NCI-H1092 treated with DMSO at 0.1 percent for 48 hours (cell line): ENCODE results near the gene GPR158.
"Not testable (repeated sequence)": the region's sequence is repeated elsewhere in the genome, so short reads cannot be mapped to it uniquely, and the experiment has no call there.

ENCODE experiments used
- DNase-seq: peaks from one replicate; lab custom pipeline; 2025; lab: John Stamatoyannopoulos, UW

Gene GPR158, protein sequence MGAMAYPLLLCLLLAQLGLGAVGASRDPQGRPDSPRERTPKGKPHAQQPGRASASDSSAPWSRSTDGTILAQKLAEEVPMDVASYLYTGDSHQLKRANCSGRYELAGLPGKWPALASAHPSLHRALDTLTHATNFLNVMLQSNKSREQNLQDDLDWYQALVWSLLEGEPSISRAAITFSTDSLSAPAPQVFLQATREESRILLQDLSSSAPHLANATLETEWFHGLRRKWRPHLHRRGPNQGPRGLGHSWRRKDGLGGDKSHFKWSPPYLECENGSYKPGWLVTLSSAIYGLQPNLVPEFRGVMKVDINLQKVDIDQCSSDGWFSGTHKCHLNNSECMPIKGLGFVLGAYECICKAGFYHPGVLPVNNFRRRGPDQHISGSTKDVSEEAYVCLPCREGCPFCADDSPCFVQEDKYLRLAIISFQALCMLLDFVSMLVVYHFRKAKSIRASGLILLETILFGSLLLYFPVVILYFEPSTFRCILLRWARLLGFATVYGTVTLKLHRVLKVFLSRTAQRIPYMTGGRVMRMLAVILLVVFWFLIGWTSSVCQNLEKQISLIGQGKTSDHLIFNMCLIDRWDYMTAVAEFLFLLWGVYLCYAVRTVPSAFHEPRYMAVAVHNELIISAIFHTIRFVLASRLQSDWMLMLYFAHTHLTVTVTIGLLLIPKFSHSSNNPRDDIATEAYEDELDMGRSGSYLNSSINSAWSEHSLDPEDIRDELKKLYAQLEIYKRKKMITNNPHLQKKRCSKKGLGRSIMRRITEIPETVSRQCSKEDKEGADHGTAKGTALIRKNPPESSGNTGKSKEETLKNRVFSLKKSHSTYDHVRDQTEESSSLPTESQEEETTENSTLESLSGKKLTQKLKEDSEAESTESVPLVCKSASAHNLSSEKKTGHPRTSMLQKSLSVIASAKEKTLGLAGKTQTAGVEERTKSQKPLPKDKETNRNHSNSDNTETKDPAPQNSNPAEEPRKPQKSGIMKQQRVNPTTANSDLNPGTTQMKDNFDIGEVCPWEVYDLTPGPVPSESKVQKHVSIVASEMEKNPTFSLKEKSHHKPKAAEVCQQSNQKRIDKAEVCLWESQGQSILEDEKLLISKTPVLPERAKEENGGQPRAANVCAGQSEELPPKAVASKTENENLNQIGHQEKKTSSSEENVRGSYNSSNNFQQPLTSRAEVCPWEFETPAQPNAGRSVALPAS (N-terminal part only)

DNA sequence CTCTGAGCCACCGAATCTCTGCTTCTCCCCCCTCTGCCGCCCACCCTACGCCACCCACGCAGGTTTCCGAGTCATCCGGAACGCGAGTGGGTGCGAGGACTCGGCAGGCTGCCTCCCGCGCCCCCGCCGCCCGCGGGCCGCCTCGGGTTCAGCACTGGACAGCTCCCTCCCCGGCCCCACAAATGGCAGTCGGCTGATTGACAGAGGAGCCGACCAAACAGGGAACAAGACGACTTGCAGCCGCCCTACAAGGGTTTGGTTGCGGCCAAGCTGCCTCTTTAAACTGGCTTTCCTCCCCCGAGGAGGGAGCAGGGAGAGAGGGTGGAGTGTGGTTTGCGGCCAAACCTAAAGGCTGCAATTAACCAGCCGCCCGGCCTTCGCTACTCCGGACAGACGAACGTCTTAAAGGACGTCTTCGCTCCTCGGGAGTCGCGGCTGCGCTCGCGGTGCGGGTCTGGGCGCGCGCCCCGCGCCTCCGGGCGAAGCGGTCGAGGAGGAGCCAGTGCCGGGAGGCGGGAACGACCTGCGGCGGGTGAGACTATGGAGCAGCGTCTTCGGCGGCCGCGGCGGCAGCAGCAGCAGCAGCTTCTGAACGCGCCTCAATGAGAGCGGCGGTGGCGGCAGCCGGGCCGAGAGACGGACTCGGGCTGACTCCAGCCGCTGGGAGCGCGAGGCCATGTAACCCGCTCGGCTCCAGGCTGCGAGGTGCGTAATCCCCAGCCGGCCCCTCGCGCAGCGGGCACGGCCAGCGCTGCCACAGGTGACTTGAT lies at the start of gene GPR158:
Gene GPR158 (plus strand): TSS at position 541 of the 770 bp plus-strand sequence. CDS start 420 bp downstream, outside the sequence.
- DNase-seq = peak; percentile 76

DNA sequence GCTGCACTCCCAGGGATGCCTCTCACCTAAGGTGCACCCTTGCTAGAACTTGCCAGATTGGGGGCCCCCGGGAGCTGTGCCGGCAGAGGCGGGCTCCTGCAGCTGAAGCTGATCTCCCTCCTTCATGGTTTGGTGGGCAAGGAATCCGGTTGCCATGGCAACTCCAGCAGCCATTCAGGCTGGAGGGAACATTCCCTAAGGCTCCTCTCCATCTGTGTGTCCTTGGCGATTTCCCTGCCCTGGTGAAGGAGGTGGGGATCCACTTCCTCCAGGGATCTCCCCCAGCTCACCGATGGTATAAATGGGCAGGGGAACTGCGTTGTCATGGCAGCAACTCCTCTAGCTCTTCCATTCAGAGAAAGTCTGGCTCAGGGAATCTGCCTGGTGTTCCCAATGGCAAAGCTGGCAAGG lies 49.6 kb upstream of the GPR158 start:
- peak; percentile 19 for DNase-seq

DNA sequence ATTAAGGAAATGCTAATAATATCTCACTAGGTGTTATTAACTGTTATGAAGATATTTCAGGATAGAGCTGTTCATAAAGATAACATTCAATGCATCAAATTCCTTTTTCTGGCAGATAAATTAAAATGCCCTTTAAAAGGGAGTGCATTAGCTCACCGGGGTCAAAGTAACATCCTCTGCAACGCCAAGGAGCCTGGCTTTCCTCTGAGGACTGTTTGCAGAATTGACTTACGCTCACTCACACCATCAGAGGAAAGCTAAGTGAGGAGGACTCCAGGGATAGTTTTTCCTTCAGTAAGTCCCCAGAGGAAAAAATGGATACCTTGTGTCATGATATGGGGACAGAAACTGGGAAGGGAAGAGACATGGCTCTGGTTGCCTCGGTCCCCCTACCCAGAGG lies 45.2 kb upstream of the GPR158 start:
- no peak for DNase-seq

DNA sequence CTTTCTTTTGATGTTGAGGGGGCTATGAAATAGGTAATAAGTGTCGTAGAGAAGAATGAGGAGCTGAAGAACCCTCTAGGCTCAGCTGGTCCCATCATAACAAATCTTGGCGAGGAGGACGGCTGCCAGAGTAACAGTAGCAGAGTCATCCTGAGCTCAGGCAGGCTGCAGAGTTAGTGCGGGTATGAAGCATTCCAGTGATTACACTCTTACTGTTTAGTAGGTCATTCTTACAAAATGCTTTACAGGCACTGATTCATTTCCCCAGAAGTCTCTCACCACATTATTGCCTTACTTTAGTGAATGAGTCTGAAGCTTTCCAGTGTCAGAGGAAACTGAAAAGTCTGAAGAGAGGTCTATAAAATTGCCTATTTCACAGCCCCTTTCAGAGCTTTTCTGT lies 43.9 kb upstream of the GPR158 start:
- no peak for DNase-seq

DNA sequence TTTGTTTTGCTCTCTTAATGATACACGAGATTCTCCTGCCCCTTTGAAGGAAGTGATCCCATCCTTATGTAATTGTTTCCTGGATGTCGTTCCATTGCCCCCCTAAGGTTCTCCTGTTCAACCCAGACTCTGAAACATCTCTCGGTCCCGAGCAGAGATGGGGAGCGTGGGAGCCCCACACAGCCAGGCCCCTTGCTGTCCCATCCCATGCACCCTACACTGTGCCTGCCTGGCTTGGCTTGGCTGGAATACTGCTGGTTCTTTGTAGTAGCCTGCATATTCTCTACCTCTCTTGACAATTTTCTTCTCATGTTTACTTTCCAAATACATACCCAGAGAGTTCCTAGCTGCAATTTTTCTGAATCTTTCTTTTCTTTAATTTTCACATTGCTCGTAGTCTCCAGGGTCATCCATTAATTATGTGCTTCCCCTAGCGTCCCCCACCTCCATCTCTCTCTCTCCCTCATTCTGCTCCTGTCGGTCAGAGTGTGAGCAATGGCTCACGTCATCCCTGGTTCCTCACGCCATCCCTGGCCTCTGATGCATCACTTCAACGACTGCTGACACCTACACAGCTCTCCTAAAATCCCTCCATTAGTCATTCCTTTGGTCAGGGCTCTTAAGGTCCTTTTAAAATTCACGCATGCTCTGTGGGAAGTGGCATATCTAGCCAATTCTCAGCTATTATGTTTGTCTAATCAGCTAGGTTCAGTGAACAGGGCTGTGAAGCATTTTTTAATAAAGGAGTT lies 32.5 kb upstream of the GPR158 start:
- no peak for DNase-seq

DNA sequence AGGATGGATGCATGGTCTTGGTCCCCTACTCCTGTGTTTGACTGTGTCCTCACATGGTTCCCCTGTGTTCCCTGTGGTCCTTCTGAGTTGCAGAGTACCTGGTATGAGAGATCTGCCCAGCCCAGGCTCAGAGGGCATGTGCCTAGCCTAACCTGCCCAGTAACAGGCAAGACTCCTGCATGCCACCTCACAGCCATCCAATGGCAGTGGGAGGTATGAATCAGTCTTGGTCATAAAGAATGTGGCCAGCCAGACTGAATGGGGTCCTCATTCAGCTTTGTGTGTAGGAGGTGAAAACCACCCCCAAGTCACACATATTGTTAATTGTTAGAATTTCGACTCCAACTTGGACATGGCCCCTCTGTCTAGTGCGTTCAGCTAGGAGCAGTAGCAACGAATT lies 17.2 kb upstream of the GPR158 start:
- DNase-seq = no peak

DNA sequence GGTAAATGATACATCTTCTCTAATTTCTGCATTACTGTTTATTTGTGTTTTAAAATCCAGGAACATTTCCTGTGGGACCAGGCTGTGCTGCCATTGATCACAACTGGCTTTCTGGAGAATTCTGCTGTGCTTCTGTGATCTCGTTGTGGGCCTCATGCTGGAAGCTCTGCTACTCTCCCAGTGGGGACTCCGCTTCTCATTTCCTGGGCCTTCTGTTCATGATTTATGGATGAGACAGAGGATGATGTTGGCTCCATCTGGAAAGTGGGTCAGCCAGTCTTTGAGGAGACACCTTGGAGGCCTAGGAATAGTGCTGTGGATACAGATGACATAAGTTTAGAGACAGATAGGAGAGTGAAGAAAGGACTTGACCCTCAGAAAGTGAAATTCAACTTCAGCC lies 15.2 kb upstream of the GPR158 start:
- no peak for DNase-seq

DNA sequence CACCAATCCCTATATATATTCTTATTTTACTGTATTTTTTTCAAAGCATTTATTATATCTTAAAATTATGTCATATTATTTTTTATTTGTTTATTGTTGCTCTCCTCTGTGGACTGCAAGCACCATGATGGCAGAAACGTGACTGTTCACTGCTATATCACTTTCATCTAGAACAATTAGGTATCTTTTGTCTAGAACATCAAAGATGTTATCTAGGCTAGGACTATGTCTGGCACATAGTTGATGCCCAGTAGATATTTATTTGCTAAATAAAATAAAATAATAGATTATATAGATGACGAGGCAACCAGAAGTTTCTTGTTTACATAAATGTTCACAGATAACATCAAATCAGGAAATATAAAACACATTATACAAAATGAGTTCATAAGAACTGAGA lies 12.4 kb upstream of the GPR158 start:
- DNase-seq = no peak

DNA sequence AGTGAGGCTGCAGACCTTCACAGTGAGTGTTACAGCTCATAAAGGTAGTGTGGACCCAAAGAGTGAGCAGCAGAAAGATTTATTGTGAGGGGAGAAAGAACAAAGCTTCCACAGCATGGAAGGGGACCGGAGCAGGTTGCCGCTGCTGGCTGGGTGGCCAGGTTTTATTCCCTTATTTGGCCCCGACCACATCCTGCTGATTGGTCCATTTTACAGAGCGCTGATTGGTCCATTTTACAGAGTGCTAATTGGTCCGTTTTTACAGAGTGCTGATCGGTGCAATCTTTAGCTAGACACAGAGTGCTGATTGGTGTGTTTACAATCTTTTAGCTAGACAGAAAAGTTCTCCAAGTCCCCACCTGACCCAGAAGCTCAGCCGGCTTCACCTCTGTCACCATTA lies 11.3 kb upstream of the GPR158 start:
- not testable (repeated sequence) for DNase-seq

DNA sequence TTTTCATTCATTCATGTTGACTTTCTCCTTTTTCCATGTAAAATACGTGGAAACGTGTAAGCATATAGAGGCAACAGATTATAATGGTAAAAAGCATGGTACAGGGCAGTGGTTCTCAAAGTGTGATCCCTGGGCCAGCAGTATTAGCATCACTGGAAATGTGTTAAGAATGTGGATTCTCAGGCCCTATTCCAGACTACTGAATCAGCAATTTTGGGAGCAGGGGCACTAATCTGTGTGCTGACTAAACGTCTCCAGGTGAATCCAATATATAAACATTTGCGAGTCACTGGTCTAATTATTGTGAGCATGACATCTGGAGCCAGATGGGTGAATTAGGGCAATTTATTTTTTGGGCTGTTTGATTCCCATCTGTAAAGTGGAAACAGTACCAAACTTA lies 5.1 kb upstream of the GPR158 start:
- no peak for DNase-seq

DNA sequence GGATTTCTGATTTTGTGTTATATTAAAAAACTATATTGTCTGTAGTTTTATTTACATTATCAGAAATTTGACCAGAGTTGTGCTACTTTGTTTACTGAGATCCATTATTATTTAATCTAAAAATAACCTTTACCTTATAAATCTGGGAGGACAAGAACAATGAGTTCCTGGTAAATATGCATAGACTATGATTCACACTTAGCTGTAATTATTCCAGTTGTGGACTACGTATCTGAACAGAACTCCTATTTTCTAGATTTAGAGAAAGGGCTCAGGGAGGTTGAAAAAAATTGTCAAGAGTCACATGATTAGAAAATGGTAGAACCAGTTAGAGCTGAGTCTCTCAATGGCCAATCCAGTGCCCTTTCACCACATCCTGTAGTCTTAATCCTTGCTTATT lies 4.2 kb upstream of the GPR158 start:
- DNase-seq = no peak

DNA sequence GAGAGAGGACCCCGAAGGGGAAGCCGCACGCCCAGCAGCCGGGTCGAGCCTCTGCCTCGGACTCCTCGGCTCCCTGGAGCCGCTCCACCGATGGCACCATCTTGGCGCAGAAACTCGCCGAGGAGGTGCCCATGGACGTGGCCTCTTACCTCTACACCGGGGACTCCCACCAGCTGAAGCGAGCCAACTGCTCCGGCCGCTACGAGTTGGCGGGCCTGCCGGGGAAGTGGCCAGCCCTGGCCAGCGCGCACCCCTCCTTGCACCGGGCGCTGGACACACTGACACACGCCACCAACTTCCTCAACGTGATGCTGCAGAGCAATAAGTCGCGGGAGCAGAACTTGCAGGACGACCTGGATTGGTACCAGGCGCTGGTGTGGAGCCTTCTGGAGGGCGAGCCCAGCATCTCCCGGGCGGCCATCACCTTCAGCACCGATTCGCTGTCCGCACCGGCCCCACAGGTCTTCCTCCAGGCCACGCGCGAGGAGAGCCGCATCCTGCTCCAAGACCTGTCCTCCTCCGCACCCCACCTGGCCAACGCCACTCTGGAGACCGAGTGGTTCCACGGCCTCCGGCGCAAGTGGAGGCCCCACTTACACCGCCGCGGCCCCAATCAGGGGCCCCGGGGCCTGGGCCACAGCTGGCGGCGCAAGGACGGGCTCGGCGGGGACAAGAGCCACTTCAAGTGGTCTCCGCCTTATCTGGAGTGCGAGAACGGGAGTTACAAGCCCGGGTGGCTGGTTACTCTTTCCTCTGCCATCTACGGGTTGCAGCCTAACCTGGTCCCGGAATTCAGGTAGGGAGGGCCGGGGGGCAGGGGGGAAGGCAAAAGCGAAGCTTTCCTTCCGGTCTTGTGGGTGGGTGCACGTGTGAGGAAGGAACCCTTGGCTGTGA lies 973 bp downstream of the GPR158 start:
- peak; percentile 10 for DNase-seq

DNA sequence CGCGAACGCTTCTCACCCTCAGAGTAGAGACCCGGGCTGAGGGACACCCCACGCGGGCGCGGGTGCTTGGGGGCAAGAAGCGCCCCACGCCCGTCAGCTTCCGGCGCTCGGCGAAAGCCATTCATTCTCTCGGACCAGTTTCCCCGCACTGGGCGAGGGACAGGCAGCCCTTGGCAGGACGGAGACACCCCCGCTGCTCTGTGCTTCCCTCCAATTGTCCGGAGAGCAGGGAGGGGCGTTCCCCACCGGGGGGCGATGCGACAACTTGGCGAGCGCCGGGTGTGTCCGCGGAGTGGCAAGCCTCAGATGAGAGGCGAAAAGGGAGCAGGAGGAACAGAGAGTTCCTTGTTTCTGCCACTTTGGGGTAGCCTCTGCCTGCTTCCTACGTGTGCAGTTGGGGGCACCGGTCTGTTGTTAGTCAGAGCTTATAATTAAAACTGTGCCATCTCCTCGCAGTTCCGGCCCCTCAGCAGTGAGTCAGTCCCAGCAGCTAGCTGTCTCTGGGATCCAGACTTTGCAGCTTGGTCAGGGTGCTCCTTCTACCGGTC lies 1.7 kb downstream of the GPR158 start:
- no peak for DNase-seq

DNA sequence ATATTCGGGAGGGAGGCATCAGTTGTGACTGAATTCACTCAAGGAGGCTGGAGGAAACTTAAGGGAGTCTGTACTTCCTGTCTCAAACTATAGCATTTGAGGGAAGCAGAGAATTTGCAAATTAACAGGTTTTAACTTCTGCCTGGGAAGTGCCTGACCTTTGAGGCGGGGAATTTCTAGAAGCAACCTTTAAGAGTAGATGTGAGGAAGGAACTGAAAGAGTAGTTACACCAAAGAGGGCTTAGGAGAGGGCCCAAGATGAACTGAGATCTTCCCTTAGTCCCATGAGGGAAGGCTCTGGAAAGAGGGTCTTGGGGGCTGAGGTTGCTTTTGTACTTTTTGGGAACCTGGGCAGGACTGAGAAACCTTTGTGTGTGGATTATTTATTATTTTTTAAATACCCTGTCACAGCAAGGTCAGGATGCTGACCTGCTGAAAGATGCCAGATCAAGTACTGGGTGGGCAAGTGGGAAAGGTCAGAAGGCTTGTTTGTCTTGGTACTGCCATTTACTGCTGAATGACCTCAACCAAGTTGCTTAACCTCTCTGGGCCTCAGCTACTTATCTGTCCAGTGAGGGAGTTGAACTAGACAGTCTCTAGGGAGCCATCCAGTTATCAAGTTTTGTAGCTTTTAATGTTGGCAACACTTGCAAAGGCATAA lies 2.4 kb downstream of the GPR158 start:
- DNase-seq = no peak

DNA sequence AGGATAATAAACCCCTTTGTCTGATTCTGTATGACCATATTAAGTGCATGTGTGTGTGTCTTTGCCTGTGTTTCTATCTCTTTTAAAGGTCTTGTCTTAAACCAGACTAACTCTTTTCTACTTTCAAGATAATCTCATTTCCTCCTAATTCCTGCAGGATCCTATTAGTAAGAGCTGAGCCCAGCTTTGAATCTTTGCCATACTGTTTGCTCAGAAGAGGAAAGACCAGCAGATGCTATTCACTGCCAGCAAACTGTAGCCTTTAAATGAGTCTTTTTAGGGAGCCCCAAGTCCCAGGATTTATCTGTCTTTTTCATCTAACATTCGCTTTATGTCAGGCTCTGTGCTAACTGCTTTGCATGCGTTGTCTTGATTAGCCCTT lies 2.9 kb downstream of the GPR158 start:
- DNase-seq = no peak

DNA sequence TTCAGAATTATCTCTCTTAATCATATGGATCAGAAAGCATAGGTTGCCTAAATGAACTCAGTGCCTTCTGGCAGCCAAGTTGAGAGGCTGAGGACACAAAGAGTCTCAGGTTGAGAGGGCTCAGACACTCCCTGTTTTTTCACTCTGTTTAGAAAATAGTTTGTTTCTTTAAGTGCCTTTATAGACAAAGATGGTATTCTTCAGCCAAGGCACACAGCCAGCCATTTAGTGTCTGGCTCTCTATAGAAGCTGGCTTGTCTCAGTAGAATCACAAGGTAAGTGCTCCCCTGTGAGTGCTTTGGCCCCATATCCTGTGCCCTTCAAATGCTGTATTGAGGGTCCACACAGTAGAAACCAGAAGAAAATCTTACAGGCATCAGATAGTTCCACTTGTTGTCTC lies 3.6 kb downstream of the GPR158 start:
- DNase-seq = no peak

DNA sequence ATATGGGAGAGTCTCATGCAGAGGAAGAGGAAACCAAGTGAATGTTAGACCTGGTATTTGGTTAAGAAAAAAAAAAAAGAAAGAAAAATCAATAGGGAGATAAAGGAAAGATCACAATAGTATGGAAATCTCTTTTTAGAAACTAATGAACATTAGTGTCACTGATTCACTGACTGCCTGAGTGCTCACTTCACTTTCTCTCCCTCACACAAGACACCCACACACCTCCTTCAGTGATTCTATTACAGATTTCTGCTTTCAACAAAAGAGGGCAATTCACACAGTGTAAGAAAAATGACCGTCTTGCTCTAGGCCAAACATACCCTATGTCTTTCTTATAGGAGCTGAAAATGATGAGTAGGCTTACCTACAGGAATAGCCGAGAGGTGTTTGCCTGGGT lies 6.0 kb downstream of the GPR158 start:
- no peak for DNase-seq

DNA sequence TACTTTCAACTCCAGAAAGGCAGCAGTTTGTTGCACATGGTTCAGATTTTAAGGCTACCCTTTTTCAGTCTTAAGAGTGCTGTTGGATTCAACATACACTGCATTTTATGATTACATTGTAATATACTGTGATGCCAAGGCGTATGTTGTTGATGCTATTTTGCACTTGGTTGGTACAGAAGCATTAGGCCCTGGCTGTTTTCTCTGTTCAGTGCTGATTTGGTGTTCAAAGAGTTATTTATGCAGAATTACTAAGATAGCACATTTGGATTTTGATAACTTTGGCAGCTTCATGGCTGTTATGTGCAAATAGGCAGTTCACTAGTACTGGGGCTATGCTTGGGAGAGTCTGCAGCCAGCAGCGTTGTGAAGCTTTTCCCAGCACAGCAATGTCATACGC lies 7.8 kb downstream of the GPR158 start:
- DNase-seq = no peak
